ENCODE data around the gene RPS21. TPM values are rescaled to one million over a fixed set of nuclear protein-coding genes. Genes with fewer than 3 reads are reported as not detected.
A peak's percentile ranks its signal among the peaks of the same experiment; 100 is the strongest.

Gene RPS21
- total and polyA plus RNA-seq, 2 of the 13 experiments (the other 11 are each of a cell fraction or from before 2014, with no cell fraction given) = 2,647 to 11,063 TPM

DNA sequence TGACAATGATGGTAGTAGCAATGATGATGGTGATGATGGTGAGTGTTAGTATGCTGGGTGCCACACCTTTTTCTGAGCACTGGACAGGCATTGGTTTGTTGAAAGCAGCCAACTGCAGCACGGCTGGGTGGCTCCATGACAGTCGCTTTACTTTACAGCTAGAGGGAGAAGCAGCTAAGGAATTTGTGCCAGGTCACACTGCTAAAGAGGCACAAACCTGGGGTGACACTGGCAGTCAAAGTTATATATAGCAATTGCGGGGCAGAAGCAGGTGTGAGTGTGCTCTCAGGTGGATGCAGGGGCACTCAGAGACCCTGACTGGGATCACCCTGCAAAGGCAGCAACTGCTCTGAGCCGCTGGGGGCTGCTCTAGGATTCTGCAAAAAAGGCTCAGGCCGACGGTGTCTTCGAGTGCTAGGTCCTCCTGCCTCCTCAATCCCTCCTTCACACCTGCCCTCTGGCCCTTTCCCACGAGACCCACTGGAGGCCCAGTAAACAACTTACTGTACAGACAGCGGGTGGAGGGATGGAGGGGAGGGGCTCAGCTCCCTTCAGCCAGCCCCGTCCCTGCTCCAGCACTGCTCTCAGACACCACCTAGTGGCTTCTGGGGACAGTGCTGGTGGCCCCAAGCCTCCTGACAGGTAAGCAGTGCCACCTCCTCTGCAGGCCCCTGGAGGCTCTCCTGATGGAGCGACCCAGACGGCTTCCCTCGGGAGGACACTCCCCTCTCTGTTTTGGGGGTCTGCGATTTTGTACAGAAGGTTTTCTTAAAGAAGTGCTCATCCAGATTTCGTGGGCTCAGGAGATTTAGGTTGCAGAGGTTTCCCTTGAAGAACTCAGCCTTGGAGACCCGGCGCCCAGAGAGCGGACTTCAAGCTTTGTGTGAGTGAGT, 4.4 kb upstream of the RPS21 start (continued):
- TF ChIP-seq ZNF232 (CRISPR knock-in tag; IDR thresholded peaks at IDR 0.05; ENCODE audit: borderline replicate concordance) (peak; percentile 79; the same call in 1 of the 2 replicates), TRIM24 (CRISPR knock-in tag; IDR thresholded peaks at IDR 0.05) (no peak), HOXA5 (CRISPR knock-in tag; IDR thresholded peaks at IDR 0.05) (peak; percentile 96), ZMYM4 (CRISPR knock-in tag; IDR thresholded peaks at IDR 0.05) (peak; percentile 57; the same call in 1 of the 2 replicates), ZNF143 (CRISPR knock-in tag; IDR thresholded peaks at IDR 0.05) (no peak), CREB1 (IDR thresholded peaks at IDR 0.05) (no peak), CREB1 (CRISPR knock-in tag; IDR thresholded peaks at IDR 0.05) (no peak), ZNF646 (CRISPR knock-in tag; IDR thresholded peaks at IDR 0.05) (no peak), HHEX (CRISPR knock-in tag; IDR thresholded peaks at IDR 0.05) (no peak), ZNF383 (CRISPR knock-in tag; IDR thresholded peaks at IDR 0.05; ENCODE audit: borderline replicate concordance) (no peak), ZZZ3 (CRISPR knock-in tag; IDR thresholded peaks at IDR 0.05; ENCODE audit: borderline replicate concordance) (no peak), SIN3B (IDR thresholded peaks at IDR 0.05; ENCODE audit: low read length) (0 out of 2 replicates have a peak, but pooled peaks have one; percentile 60)
- TF ChIP-seq, protein P1, sequence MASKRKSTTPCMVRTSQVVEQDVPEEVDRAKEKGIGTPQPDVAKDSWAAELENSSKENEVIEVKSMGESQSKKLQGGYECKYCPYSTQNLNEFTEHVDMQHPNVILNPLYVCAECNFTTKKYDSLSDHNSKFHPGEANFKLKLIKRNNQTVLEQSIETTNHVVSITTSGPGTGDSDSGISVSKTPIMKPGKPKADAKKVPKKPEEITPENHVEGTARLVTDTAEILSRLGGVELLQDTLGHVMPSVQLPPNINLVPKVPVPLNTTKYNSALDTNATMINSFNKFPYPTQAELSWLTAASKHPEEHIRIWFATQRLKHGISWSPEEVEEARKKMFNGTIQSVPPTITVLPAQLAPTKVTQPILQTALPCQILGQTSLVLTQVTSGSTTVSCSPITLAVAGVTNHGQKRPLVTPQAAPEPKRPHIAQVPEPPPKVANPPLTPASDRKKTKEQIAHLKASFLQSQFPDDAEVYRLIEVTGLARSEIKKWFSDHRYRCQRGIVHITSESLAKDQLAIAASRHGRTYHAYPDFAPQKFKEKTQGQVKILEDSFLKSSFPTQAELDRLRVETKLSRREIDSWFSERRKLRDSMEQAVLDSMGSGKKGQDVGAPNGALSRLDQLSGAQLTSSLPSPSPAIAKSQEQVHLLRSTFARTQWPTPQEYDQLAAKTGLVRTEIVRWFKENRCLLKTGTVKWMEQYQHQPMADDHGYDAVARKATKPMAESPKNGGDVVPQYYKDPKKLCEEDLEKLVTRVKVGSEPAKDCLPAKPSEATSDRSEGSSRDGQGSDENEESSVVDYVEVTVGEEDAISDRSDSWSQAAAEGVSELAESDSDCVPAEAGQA (IDR thresholded peaks at IDR 0.05; ENCODE audit: low read depth) = peak; percentile 52; the same call in 1 of the 2 replicates
- TF ChIP-seq, protein P1 (CRISPR knock-in tag; IDR thresholded peaks at IDR 0.05; ENCODE audit: borderline replicate concordance) = 0 out of 2 replicates have a peak, but pooled peaks have one; percentile 70

Data from HepG2 (cell line).